GM12801 (cell line): ENCODE data around the gene SLC20A1.

Source experiments
- TF ChIP-seq, protein P1 (sequence below): IDR thresholded peaks from one replicate; pipeline ENCODE4 v1.5.1; 2011; ENCODE audit warnings: control low read depth; ENCODE audit not compliant: insufficient read length; ENCODE audit errors: extremely low read depth

Gene SLC20A1

DNA sequence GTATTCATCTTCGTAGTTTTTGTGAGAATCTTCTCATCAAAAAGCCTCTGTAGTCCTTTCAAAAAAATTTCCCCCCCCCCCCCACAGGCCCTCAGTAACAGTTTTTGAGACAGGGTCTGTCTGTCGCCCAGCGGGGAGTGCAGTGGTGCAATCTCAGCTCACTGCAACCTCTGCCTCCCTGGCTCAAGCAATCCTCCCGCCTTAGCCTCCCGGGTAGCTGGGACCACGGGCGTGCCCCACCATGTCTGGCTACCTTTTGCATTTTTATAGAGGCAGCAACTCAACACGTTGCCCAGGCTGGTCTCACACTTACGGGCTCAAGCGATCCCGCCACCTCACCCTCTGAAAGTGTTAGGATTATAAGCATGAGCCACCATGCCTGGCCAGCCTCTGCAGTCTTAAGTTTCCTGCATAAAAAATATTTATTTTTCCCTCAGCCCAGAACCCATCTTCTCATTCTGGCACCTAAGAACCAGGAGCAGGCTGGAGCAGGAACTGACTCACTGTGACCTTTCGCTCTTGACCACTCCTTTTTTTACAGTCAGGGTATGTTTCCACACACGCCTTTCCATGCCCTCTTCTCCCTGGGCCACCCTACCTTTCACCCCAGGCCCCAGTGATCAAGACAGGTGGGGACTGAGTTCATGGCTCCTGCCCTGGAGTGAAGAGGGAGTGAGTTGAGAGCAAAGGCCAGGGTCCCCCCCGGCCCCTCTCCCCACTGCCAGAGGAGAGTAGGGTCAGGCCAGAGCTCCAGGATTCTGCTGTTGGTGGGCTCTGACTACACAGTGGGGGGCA is 42.5 kb downstream of the SLC20A1 start:
- TF ChIP-seq, protein P1, sequence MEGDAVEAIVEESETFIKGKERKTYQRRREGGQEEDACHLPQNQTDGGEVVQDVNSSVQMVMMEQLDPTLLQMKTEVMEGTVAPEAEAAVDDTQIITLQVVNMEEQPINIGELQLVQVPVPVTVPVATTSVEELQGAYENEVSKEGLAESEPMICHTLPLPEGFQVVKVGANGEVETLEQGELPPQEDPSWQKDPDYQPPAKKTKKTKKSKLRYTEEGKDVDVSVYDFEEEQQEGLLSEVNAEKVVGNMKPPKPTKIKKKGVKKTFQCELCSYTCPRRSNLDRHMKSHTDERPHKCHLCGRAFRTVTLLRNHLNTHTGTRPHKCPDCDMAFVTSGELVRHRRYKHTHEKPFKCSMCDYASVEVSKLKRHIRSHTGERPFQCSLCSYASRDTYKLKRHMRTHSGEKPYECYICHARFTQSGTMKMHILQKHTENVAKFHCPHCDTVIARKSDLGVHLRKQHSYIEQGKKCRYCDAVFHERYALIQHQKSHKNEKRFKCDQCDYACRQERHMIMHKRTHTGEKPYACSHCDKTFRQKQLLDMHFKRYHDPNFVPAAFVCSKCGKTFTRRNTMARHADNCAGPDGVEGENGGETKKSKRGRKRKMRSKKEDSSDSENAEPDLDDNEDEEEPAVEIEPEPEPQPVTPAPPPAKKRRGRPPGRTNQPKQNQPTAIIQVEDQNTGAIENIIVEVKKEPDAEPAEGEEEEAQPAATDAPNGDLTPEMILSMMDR, result no peak

DNA sequence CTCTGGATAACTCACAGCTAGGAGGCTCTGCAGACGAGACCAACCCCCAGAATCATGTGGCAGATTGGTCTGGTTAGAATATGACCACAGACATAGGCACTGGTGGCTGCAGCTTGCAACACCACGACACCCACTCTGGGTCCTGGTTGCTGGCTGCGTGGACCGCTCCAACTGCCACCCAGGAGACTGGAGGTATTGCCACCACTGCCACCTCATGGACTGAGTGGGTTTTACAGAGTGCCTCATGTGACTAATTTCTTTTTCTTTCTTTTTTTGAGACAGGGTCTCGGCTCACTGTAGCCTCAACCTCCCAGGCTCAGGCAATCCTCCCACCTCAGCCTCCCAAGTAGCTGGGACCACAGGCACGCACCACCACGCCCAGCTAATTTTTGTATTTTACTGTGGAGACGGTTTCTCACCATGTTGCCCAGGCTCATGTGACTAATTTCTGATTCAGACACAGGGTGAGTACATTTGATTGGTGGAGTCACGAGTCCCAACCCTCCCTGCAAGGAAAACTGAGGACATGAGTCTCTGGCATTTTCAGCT is 45.2 kb downstream of the SLC20A1 start:
- TF ChIP-seq, protein P1, result no peak

DNA sequence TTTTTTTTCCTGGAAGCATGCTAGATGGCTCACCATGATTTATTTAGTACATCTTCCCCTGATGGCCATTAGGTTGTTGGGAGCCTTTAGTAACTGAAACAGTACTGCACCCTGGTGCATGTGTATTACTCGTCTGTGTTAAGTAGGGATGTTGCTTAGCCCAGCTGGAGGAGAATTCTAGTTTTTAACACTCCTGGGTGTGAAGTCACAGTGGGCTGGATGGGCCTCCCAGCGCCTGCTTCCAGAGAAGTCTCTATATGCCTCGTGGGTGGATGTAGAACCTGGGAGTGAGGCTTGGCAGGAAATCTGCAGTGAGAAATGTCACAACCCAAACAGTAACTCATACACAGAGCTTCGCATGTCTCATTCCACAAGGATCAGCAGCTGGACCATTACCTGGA is 46.1 kb downstream of the SLC20A1 start:
- TF ChIP-seq, protein P1, result no peak

DNA sequence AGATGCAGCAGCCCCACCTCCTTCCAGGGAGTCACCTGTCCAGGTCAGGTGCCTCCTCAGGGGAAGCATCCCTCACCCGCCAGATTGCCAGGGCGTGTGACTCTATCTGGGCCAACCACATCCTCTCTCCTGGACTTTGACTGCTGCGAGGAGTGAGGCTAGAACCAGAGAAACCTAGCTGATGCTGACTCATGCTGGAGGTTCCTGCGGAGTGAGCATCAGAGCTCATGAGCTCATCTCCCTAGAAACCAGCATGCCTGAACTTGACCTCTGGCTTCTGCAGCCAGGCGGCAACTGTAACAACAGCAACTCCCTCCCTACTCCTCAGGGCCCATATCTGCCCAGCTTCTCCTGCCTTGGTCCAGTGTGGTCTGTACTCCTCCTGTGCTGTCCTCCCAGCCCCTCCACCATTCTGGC is 46.8 kb downstream of the SLC20A1 start:
- TF ChIP-seq, protein P1, result no peak

DNA sequence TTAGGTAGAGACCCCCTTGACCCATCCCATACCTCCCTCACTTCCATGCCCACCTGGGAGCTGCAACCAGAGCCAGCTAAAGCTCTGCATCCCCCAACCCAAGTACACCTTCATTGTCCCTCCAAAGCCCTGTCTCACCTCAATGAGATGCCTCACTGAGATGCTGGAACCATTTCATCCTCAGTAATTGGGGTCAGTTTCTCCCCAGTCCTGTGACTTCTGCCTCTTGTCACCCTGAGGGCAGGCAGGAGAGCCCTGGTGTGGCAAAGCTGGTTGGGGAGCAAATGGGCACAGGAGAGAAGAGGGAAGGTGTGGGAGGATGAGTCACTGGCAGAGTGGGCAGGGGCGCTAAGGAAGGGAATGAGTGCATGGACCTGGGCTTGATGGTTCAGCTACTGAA is 47.2 kb downstream of the SLC20A1 start:
- TF ChIP-seq, protein P1, result no peak

DNA sequence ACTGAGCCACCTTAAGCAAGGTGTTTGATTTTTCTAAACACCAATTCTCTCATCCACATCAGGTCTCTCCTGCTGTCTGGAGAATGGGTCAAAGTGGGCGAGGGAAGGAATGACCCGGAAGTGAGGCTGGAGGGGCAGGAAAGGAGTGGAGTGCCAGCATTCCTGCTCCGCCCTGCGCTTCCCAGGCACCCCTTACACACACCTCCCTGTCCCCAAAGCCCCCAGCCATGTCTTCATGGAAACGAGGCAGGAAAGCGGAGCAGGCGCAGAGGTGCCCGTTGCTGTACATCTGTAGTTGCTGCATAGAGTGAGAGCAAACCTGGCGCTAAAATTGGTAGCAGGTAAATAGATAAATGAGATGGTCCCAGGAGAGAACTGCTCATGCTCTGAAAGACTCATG is 47.9 kb downstream of the SLC20A1 start:
- TF ChIP-seq, protein P1, result no peak

DNA sequence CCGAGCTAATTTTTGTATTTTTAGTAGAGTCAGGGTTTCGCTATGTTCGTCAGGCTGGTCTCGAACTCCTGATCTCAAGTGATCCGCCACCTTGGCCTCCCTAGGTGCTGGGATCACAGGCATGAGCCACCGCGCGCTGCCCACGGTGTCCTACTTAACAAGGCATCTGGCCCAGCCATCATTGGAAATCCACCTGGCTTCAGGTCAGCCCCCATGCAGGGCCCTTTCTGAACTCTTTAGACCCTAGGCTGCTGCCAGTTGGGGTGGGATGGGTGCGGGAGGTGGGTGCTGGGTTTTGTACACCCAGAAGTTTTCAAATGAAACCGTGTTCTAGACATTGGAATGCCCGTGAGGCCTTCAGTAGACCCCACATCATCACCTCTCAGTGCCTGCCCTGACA is 48.4 kb downstream of the SLC20A1 start:
- TF ChIP-seq, protein P1, result no peak
